HG03135 (cell line): ENCODE measurements around the gene CELSR1.
"Not testable (repeated sequence)": the region's sequence is repeated elsewhere in the genome, so short reads cannot be mapped to it uniquely, and the experiment has no call there.

Experiments used
- ATAC-seq: cut with Tn5 transposase; IDR thresholded peaks from one replicate; pipeline ENCODE4 v1.9.1; 2021; ENCODE audit warnings: mild to moderate bottlenecking, moderate library complexity; ENCODE audit not compliant: unreplicated experiment

Gene CELSR1

DNA sequence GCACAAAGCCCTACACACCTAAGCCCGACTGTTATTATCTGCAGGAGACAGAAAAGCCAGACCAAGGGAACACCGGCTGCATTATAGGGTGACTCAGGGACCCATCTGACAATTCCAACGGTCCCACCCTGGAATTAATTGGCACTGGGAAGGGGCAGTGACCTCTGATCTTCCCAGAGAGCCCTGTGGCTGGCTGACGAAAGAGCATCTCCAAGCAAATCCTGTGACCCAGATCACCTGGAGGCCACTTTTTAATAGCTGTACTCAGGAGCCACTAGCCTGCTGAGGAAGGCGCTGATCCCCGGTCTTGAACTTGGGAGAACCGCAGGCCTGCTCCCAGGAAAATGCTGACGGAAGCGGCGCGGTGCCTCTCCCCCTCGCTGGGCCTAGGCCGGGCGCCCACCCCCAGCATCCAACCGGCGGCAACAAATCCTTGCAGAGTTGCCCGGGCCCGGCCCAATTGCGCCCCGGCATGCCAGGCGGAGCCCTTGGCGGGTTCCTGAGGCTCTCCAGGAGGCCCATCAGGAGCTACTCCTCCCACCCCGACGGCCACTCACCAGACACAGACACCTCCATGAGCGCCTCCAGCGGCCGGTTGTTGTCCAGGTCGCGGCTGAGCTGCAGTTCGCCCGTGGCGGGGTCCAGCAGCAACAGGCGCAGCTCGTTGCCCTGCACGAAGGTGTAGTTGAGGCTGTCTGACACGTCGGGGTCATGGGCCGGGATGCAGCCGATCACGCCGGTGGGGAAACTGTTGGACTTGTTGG lies 4.2 kb downstream of the CELSR1 start:
- no peak for ATAC-seq

DNA sequence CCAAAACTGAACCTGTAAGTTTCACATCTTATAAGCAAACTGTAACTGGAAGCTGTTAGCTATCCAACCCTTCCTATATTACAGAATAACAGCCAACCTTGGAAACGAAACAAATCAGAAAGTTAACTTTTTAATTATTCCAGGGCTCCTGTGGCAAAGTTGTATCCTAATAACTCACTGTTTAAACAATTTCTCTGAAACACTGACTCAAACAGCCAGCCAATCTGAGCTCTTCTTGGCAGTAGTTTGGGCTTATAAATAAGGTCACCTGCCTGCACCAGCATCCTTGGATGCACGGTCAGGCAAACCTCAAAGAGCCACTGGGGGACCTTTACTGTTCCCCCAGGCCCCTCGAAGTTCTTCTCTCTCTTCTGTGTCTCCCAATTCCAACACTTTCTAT lies 5.0 kb downstream of the CELSR1 start:
- no peak for ATAC-seq

DNA sequence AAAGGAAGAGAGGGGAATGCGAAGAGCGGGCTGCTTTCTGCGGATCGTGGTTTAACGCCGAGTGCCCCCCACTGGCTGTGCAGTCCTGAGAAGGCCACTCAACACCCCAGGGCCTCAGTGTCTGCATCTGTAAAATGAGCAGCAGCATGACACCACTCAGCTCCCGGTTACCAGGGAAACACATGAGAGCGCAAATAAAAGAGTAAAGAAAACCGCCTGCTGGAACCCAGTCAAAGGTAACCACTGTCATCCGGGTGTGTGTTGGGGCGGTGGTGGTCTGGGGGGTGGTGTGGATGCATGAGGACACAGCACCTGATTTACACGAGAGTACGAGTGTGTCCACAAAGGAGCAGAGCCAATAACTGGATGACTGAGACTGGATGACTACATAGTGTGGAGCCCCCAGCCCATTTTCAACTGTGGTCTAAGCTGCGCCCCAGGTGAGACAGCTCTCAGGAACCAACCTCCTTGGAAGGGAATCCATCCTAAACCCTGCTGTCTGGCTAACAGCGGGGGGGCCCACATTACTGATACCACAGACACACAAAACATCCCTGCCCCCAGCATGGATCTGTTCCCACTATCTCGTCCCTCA lies 5.7 kb downstream of the CELSR1 start:
- ATAC-seq, result no peak

DNA sequence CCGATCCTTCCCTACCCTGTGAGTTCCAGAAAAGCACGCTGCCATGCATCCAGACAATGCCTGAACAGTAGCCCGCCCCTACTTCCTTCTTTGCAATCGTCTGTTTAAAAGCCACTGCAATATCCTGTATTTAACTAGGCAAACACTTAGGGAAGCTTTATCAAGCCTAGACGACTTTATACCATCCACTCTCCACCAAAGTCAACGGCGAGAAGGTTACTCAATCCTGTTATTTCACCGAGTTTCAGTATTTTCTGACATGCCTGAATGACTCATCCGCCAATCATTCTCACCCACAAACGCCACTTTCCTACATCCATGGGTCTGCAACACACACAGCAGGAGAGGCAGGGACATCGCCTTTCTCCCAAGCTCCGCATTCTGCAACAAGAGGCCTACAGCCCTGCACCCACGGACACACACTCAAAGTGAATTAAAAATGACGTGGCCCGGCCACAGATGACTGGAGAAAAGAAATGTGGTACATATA lies 9.3 kb downstream of the CELSR1 start:
- ATAC-seq, result no peak

DNA sequence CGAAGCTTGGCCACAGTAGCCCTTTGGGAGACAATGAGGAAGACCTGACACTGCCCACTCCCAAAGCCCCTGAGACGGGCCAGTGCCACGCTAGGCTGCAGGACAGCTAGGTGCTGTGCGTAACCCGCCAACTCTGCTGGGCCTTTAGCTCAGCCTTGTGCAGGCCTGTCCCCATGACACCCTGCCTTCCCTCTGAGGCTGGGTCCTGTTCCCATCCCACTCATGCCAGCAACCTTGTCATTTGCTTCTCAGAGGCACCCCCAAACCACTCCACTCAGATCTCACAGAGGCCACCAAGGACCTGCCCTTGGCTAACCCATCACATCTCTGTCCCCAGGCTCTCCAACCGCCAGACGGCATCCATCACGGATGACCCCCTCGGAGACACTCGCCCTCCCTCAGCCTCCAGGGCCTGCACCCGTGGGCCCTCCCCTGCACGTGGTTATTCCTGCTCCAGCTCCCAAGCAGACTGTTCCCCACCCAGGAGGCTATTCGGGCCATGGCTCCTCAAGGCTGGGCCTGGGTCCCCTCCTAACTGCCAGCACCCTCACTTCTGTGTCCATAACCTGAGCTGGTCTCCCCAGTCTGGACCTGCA lies 11.1 kb downstream of the CELSR1 start:
- ATAC-seq, result no peak

DNA sequence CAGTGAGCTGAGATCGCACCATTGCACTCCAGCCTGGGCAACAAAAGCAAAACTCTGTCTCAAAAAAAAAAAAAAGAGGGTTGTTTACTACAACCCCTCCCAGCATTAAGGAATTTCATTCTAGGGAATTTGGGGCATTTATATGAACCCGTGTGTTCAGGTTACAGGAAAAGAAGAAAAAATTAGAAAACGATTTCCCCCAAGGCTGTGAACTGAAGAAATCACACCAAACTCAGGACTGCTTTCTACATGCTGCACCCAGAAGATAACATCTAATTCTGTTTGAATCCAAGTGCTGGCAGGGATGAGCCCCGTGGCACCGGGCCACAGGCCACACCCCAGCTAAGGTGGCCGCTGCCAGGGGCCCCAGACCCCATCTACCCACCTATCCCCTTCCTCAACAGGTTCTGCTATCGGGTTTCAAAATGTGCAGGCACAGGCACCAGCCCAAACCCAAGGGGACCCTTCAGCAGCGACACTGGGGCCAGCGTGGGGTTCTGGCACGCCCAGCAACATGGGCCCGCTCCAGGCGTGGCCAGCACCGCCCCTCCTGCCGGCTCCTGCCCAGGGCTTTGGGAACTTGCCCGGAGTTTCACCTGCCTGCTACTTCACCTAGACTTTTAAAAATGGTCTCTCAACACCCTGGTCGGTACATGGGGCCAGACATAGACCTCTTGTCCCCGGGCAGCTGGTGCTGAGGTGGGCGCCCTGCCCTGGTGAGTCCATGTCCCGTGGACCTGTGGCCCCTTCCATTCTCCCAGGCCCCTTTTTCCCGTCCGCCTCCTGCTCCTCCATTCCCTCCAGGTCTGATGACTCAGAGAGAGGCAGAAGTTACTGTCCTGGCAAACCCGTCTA lies 11.8 kb downstream of the CELSR1 start:
- no peak for ATAC-seq

DNA sequence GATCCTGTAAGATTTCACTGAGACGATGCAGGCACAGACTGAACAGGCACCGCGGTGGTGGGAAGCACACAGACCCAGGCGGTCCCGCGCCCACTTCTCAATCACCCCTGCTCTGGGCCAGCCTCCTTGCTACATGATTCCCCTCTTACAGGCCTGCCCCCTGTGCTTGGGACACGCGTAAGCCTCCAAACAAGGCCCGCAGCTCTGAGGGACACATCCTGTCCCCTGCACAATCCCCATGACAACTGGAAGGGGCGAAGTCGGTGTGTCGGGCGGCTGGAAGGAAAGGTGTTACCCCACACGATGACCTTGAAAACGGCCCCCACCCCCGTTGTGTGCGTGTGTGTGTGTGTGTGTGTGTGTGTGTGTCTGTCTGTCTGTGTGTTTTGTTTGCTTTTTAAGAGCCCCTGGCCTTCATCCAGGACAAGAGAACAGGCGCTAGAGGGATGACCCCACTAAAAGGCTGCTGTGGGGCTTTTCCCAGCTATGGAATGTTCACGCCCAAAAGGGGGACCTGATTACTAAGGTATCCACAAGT lies 13.1 kb downstream of the CELSR1 start:
- no peak for ATAC-seq

DNA sequence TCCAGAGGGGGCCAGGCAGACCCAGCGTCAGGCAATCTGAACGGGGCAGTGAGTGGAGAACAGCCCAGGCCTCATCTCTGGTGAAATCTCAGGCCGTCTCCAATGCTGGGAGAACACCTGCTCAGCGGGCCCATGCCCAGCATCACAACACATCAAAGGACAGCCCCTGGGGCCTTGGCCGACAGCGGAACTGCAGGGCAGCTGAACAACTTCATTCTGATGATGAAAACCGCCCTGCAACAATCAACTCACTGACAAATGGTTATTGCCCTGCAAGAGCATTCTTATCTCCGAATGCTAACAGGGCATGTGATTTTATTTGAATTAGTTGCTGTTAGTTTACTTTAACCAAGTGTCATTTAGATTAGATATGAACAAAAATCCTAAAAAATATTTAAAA lies 14.6 kb downstream of the CELSR1 start:
- ATAC-seq, result no peak

DNA sequence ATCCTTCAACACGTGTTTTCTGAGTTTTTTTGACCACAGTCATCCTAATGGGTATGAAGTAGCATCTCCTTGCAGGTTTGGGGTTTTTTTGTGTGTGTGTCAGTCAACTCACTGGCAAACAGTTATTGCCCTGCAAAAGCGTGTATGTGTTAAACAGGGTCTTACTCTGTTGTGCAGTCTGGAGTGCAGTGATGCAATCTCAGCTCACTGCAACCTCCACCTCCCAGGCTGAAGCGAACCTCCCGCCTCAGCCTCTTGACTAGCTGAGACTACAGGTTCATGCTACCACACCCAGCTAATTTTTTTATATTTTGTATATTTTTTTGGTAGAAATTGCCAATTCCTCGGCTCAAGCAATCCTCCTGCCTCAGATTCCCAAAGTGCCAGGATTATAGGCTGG lies 15.4 kb downstream of the CELSR1 start:
- ATAC-seq, result no peak

DNA sequence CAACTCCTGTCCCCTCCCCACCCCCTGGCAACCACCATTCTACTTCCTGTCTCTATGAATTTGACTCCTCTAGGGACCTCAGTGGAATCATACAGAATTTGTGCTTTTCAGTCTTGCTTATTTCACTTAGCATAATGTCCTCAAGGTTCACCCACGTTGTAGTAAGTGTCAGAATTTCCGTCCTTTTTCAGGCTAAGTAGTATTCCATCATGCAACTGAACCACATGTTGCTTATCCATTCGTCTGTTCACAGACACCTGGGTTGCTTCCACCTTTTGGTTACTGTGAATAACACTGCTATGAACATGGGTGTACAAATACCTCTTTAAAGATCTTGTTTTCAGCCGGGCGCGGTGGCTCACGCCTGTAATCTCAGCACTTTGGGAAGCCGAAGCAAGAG lies 16.5 kb downstream of the CELSR1 start:
- ATAC-seq, result no peak

DNA sequence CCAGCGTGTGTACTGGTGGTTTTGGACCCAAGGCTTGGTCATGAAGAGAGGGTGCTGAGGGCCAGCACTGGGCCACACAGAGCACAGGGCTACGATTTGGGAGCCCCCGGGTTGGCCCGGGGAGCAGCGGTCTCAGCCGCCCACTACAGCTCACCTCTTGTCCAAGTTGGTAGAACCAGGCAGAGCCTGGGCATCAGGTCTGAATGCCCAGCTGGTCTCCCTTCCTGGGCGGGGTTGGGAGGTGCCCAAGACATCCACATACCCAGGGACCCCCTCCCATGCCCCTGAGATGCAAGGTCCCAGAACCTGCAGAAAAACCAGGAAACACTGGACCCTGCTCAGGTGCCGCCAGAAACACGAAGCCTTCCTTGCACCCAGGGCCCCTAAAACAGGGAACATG lies 18.0 kb downstream of the CELSR1 start:
- ATAC-seq, result no peak

DNA sequence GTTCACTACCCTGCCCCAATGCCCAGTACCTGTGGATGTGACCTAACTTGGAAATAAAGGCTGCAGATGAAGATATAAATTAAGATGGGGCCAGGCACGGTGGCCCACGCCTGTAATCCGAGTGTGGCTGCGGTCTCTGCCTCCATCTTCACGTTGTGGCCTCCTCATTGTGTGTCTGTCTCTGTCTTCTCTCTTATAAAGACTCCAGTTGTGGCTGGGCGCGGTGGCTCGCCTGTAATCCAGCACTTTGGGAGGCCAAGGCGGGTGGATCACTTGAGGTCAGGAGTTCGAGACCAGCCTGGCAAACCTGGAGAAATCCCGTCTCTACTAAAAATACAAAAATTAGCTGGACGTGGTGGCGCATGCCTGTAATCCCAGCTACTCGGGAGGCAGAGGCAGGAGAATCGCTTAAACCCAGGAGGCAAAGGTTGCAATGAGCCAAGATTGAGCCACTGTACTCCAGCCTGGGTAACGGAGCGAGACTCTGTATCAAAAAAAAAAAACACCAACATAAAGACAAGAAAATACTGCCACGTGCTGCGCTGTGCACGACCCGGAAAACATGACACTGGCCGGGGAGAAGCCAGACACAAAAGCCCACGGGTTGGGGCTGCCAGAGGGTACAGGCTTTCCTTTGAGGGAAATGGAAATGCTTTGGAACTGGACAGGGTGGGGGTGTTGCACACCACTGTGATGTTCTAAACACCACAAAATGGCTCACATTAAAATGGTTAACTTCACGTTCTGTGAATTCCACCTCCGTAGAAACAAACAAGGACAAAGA lies 18.7 kb downstream of the CELSR1 start:
- ATAC-seq, result no peak

DNA sequence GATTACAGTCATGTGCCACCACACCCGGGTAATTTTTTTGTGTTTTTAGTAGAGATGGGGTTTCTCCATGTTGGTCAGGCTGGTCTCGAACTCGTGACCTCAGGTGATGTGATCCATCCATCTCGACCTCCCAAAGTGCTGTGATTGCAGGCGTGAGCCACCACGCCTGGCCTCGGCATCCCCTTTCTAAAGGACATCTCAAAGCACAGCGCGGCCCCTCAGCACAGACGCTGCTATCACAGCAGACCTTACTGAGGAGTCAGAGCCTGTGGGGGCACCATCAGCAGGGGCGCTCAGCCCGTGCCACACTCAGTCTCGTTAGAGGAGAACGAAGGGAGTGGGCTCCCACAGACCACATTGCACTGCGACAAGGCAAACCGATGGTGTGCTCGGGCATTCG lies 19.4 kb downstream of the CELSR1 start:
- ATAC-seq, result no peak

DNA sequence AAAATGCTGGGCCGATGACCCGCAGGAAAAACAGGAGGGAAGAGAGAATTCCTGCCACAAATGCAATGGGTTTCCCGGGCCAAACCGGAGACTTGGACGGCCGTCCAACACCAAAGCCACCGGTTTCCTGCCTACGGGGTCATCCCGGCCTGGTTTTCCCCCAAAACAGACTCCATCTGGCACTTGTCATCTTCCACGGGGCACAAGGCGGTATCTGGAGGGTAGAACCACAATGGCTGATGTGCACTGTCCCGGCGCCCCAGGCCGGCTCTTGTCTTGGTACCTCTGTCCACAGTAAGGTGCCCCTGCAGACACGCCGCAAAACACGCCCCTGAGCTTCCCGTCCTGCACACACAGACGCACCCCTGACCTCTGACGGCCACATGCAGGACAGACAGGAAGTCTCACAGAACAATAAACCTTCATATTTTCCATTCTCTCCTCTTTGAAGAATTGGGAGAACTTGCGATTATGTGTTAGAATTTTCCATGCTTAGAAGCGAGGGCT lies 20.1 kb downstream of the CELSR1 start:
- ATAC-seq, result no peak

DNA sequence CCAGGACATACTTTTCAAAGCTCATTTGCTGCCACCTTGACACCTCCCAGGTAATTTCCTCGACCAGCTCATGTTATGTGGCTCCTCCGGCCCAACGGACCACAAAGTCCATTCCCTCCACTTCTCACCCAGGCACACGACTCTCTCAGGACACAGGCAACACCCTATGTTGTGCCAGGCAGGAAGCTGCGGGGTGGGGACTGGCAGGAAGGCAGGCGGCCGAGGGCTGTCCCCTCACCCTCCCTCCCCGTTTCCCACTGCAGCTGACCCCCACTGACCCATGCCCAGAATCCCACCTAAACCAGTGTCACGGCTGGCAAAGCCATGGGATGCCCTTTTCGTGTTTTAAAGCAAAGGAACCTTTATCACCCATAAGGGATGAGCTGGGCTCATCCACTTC lies 20.8 kb downstream of the CELSR1 start:
- no peak for ATAC-seq

DNA sequence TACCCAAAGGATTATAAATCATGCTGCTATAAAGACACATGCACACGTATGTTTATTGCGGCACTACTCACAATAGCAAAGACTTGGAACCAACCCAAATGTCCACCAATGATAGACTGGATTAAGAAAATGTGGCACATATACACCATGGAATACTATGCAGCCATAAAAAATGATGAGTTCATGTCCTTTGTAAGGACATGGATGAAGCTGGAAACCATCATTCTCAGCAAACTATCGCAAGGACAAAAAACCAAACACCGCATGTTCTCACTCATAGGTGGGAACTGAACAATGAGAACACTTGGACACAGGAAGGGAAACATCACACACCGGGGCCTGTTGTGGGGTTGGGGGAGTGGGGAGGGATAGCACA lies 21.3 kb downstream of the CELSR1 start:
- not testable (repeated sequence) for ATAC-seq

DNA sequence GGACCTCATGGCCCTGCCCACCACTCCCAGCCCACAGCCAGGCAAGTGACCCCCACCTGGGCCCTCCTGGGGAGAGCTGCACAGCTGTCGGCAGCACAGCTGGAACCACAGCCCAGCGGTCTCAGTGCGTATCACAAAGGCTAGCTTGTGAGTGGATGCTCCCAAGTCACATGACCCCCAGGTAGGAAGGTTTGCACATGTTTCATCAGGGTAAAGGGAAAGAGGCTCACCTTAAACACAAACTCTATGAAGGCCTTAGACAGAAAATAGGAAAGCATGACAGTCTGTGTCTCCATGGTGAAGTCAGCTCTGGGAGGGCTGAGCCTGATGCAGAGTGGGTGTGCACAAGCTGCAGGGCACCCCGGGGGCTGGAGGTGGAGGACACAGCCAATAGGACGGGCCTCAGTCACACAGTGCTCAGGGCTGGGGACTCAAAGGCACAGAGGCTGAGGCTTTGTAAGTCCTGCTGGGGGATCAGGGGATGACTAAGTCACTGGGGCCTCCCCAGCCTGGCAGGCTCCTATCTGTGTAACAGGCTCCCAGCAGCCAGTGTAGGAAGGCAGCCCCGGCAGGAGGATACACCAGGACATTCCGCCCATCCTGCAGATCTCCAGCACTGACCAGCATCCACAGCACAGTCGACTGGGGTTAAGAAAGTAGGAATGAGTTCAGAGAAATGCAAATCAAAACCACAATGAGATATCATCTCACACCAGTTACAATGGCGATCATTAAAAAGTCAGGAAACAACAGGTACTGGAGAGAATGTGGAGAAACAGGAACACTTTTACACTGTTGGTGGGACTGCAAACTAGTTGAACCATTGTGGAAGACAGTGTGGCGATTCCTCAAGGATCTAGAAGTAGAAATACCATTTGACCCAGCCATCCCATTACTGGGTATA lies 22.0 kb downstream of the CELSR1 start:
- ATAC-seq, result no peak

DNA sequence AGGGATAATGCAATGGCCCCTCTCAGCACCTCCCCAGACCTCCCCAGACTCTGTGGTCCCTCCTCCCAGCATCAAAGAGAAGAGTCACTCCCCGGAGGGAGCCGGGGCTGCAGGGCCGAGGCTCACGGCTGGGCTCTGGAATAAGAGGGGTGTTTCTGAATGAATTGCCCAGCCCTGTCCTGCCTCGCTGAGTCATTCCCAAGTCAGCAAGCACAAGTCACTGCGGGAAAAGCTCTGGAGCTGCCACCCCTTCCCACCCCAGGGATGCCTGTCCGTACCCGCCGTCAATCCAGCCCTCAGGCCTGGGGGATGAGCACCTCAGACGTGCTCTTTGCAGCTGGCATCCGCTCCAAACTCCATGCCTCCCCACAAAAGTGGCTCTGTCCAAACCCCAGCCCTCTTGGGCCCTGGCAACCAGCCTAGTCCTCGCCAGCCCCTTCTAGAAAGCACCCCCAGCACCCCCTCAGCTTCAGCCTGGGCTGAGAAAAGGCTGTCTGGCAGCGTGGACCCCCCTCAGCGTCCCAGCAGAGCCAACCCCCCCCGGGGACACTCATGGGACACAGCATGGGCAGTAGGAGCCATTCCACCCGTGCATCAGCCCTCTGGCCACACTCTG lies 22.7 kb downstream of the CELSR1 start:
- no peak for ATAC-seq
